CD8-positive, alpha-beta memory T cell (primary cell): ENCODE data around the gene TMEM88. TPM values are rescaled to one million over a fixed set of nuclear protein-coding genes. Genes with fewer than 3 reads are reported as not detected.
A peak's percentile ranks its signal among the peaks of the same experiment; 100 is the strongest.

ENCODE experiments used
- CTCF ChIA-PET: fragments of 350-600 bp; sonication (Branson Sonifier 250); formaldehyde crosslinking; loops from one replicate; lab custom pipeline; 2021; ENCODE audit warnings: antibody characterized with exemption; lab: Charles Lee
- POLR2A ChIA-PET: fragments of 350-600 bp; sonication (Branson Sonifier 250); formaldehyde crosslinking; loops from one replicate; lab custom pipeline; 2021; ENCODE audit warnings: antibody characterized with exemption; lab: Charles Lee
- DNase-seq, 5 donors: peaks; one replicate each; pipeline versions ENCODE4 v3.0.0 to v3.0.0-alpha.2; 2020 to 2022; ENCODE audit warnings: mixed read lengths in 1 of 5
- H3K27ac ChIP-seq: one replicate; pipeline ENCODE4 v1.7.0; 2013; ENCODE audit warnings: low read depth, mild to moderate bottlenecking, low read length, moderate library complexity
- H3K27me3 ChIP-seq: 2 replicates; pipeline ENCODE4 v1.7.0; 2013; ENCODE audit warnings: low read length, mild to moderate bottlenecking; ENCODE audit not compliant: insufficient read depth, poor library complexity, severe bottlenecking
- H3K36me3 ChIP-seq: 2 replicates; pipeline ENCODE4 v1.7.0; 2013; ENCODE audit warnings: mild to moderate bottlenecking, low read length, moderate library complexity; ENCODE audit not compliant: insufficient read depth
- H3K4me1 ChIP-seq: 2 replicates; pipeline ENCODE4 v1.7.0; 2013; ENCODE audit warnings: mild to moderate bottlenecking, low read length, moderate library complexity; ENCODE audit not compliant: insufficient read depth
- H3K4me3 ChIP-seq: 2 replicates; pipeline ENCODE4 v1.7.0; 2013; ENCODE audit warnings: mild to moderate bottlenecking, low read length
- H3K9me3 ChIP-seq: 2 replicates; pipeline ENCODE4 v1.7.0; 2013; ENCODE audit warnings: mild to moderate bottlenecking, low read length
- H3K27ac Mint-ChIP-seq, 8 donors: one replicate each; pipeline ENCODE4 v1.8.0; 2020 to 2021; ENCODE audit warnings: mixed read lengths in 8 of 8, mild to moderate bottlenecking in 6 of 8, inconsistent platforms in 3 of 8, moderate library complexity in 3 of 8
- H3K27me3 Mint-ChIP-seq, 2 donors: one replicate each; pipeline ENCODE4 v1.8.0; 2020 to 2021; ENCODE audit warnings: mixed read lengths in 2 of 2, mild to moderate bottlenecking in 1 of 2, moderate library complexity in 1 of 2
- H3K36me3 Mint-ChIP-seq, 3 donors: one replicate each; pipeline ENCODE4 v1.8.0; 2020 to 2021; ENCODE audit warnings: mixed read lengths in 3 of 3, inconsistent platforms in 1 of 3, mild to moderate bottlenecking in 1 of 3
- H3K4me1 Mint-ChIP-seq, 3 donors: one replicate each; pipeline ENCODE4 v1.8.0; 2020 to 2021; ENCODE audit warnings: mixed read lengths in 3 of 3, inconsistent platforms in 1 of 3, mild to moderate bottlenecking in 1 of 3
- H3K4me3 Mint-ChIP-seq, 7 donors: one replicate each; pipeline ENCODE4 v1.8.0; 2020 to 2021; ENCODE audit warnings: mixed read lengths in 7 of 7, mild to moderate bottlenecking in 6 of 7, moderate library complexity in 4 of 7, inconsistent platforms in 2 of 7
- H3K9me3 Mint-ChIP-seq, 5 donors: one replicate each; pipeline ENCODE4 v1.8.0; 2020 to 2022; ENCODE audit warnings: mixed read lengths in 5 of 5, mild to moderate bottlenecking in 3 of 5, moderate library complexity in 2 of 5, inconsistent platforms in 1 of 5
- polyA plus RNA-seq: library from polyadenylated mRNA; unstranded; fragments of 300-500 nt; fragmentation: Illumina TruSeq; gene quantifications from one replicate; pipeline ENCODE4 v1.2.3, GENCODE V29; 2021
- total RNA-seq, 2 experiments: library from RNA; stranded (reverse); gene quantifications; one replicate each; pipeline ENCODE4 v1.2.3, GENCODE V29; 2021

TMEM88 gene
- total and polyA plus RNA-seq, 3 experiments from 2014 or later = 5.3 to 5.5 TPM; not detected in 1

DNA sequence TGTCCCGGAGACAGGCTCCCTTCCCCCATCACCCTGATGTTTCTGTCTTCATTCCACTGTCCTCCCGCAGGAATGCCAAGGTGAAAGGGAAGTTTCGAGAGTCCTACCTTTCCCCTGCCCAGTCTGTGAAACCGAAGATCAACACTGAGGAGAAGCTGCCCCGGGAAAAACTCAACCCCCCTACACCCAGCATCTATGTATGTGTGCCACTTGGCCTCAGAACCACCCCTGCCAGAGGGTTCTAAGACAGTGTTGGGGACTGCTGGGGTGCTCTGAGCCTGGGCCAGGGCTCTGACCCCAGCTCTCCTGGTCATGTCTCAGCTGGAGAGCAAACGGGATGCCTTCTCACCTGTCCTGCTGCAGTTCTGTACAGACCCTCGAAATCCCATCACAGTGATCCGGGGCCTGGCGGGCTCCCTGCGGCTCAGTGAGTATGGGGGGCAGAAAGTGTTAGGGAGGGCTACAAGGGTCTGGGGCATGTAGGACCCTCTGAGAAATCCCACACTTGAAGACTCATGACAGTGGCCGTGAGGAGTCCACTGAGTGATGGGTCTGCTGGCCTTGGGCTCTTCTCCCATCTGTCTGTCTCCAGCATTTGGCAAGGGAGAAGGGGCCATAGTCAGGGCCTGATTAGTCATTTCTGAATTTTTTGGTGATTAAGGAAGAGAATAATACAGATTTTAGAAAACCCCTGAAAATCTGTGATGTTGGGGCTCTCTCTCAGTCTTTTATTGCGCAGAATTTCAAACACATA lies 4.9 kb upstream of the TMEM88 start:
- Mint-ChIP-seq H3K27ac (peak overlapping the region in 7 of 8 donors; percentile 21 to 91 (median 70)), H3K4me1 (peaks cover 16 to 38% (median 18%) of the 10 kb centered on the region in 3 donors), H3K9me3 (no peaks in the 10 kb centered on the region), H3K36me3 (peaks cover 0 to 72% (median 2%) of the 10 kb centered on the region in 3 donors), H3K27me3 (peaks cover 0 to 2% of the 10 kb centered on the region in 2 donors), H3K4me3 (peak overlapping the region in 2 of 7 donors; percentile 24 to 73)
- DNase-seq = no peak
- H3K9me3 ChIP-seq = no peaks in the 10 kb centered on the region
- peaks cover 4% of the 10 kb centered on the region for H3K36me3 ChIP-seq
- H3K27me3 ChIP-seq = no peaks in the 10 kb centered on the region
- no peak overlapping the region for H3K4me3 ChIP-seq
- ChIA-PET CTCF (interaction anchor here (1.4 to 3.5 kb wide), 6 partner anchors 15 to 140 kb away, joined by 4 to 69 read pairs (median 8); partner anchors contain the start of gene KDM6B), POLR2A (no interaction called here)
- no peak overlapping the region for H3K27ac ChIP-seq
- H3K4me1 ChIP-seq = peaks cover 24% of the 10 kb centered on the region

GRCh38 chr17:7850701-7851437 lies 4.0 kb upstream of the TMEM88 start:
- peaks cover 0 to 72% (median 2%) of the 10 kb centered on the region in 3 donors for H3K36me3 Mint-ChIP-seq

DNA sequence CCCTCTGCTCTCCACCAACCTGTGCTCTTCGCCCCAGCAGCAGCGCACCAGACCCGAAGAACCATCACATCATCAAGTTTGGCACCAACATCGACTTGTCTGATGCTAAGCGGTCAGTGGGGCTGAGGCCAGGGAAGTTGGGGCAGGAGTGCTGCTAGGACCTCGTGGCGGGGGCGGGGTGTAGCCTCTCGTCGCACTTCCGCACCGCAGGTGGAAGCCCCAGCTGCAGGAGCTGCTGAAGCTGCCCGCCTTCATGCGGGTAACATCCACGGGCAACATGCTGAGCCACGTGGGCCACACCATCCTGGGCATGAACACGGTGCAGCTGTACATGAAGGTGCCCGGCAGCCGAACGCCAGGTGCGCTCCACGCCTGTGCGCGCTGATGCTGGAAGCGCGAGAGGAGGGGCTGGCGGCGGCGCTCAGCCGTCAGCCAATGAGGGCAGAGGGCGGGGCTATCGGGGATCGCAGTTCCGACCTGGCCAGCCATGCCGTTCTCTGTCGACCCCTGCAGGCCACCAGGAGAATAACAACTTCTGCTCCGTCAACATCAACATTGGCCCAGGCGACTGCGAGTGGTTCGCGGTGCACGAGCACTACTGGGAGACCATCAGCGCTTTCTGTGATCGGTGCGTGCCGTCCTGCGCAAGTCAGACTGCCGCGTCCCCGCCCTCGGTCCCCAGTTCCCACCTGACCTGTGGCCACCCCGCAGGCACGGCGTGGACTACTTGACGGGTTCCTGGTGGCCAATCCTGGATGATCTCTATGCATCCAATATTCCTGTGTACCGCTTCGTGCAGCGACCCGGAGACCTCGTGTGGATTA lies 3.2 kb upstream of the TMEM88 start:
- no peaks in the 10 kb centered on the region for H3K9me3 Mint-ChIP-seq
- peaks cover 0 to 66% (median 2%) of the 10 kb centered on the region in 3 donors for H3K36me3 Mint-ChIP-seq
- peaks cover 0 to 2% of the 10 kb centered on the region in 2 donors for H3K27me3 Mint-ChIP-seq
- Histone ChIP-seq H3K27ac (no peak overlapping the region), H3K27me3 (no peaks in the 10 kb centered on the region), H3K4me3 (peak overlapping the region; percentile 64), H3K4me1 (peaks cover 28% of the 10 kb centered on the region), H3K36me3 (peaks cover 4% of the 10 kb centered on the region), H3K9me3 (no peaks in the 10 kb centered on the region)
- ChIA-PET CTCF (interaction anchor here (0.6 to 3.5 kb wide), 18 partner anchors 8 to 609 kb away, joined by 3 to 69 read pairs (median 4); partner anchors contain the start of gene KDM6B), POLR2A (interaction anchor here (0.7 to 1.2 kb wide), 2 partner anchors 9 to 17 kb away, joined by 4 to 8 read pairs; no protein-coding TSS in a partner anchor)
- H3K4me3 Mint-ChIP-seq = peak overlapping the region; percentile 72 to 85 (median 79)
- H3K27ac Mint-ChIP-seq = peak overlapping the region; percentile 71 to 96 (median 86)
- peaks cover 11 to 32% (median 12%) of the 10 kb centered on the region in 3 donors for H3K4me1 Mint-ChIP-seq
- peak; percentile 92 to 97 (median 94) for DNase-seq

More at GRCh38 chr17:7850701-7851437, 4.0 kb upstream of the TMEM88 start:
- ChIA-PET CTCF (interaction anchor here (0.8 to 3.5 kb wide), 17 partner anchors 8 to 194 kb away, joined by 3 to 69 read pairs (median 5); partner anchors contain the start of gene KDM6B), POLR2A (interaction anchor here (1.2 kb wide), 1 partner anchor 16 kb away, joined by 8 read pairs; no protein-coding TSS in a partner anchor)
- H3K27ac Mint-ChIP-seq = peak overlapping the region; percentile 71 to 95 (median 86)
- Histone ChIP-seq H3K36me3 (peaks cover 4% of the 10 kb centered on the region), H3K4me1 (peaks cover 20% of the 10 kb centered on the region), H3K9me3 (no peaks in the 10 kb centered on the region), H3K27me3 (no peaks in the 10 kb centered on the region), H3K4me3 (peak overlapping the region; percentile 64), H3K27ac (no peak overlapping the region)
- no peaks in the 10 kb centered on the region for H3K9me3 Mint-ChIP-seq
- H3K4me3 Mint-ChIP-seq = peak overlapping the region; percentile 36 to 84 (median 74)
- H3K27me3 Mint-ChIP-seq = peaks cover 0 to 2% of the 10 kb centered on the region in 2 donors
- DNase-seq = peak in 1 of 5 donors; percentile 47
- H3K4me1 Mint-ChIP-seq = peaks cover 11 to 32% (median 12%) of the 10 kb centered on the region in 3 donors

DNA sequence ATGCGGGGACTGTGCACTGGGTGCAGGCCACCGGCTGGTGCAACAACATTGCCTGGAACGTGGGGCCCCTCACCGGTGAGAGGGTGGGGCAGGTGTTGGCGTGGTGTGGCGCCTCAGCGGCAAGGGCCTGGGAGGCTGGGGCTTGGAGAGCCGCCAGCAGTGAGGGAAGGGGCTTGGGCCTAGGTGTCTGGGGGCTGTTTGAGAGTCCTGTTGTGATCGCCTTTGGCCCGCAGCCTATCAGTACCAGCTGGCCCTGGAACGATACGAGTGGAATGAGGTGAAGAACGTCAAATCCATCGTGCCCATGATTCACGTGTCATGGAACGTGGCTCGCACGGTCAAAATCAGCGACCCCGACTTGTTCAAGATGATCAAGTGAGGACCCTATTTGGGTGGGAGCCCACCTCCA lies 2.6 kb upstream of the TMEM88 start:
- H3K4me3 Mint-ChIP-seq = peak overlapping the region in 2 of 7 donors; percentile 73 to 85
- peak in 1 of 5 donors; percentile 54 for DNase-seq
- Histone ChIP-seq H3K27ac (no peak overlapping the region), H3K9me3 (no peaks in the 10 kb centered on the region), H3K36me3 (peaks cover 4% of the 10 kb centered on the region), H3K4me1 (peaks cover 28% of the 10 kb centered on the region), H3K4me3 (no peak overlapping the region), H3K27me3 (no peaks in the 10 kb centered on the region)
- H3K36me3 Mint-ChIP-seq = peaks cover 0 to 60% (median 2%) of the 10 kb centered on the region in 3 donors
- ChIA-PET POLR2A (no interaction called here), CTCF (interaction anchor here (0.6 to 2.7 kb wide), 5 partner anchors 10 to 610 kb away, joined by 3 to 9 read pairs (median 5); no protein-coding TSS in a partner anchor)
- H3K27me3 Mint-ChIP-seq = peaks cover 0 to 2% of the 10 kb centered on the region in 2 donors
- H3K27ac Mint-ChIP-seq = peak overlapping the region in 7 of 8 donors; percentile 71 to 96 (median 87)
- no peaks in the 10 kb centered on the region for H3K9me3 Mint-ChIP-seq
- H3K4me1 Mint-ChIP-seq = peaks cover 11 to 32% (median 12%) of the 10 kb centered on the region in 3 donors

GRCh38 chr17:7852919-7853690 lies 1.8 kb upstream of the TMEM88 start:
- peaks cover 0 to 2% of the 10 kb centered on the region in 2 donors for H3K27me3 Mint-ChIP-seq
- no peak overlapping the region for H3K27ac ChIP-seq
- H3K9me3 ChIP-seq = no peaks in the 10 kb centered on the region
- POLR2A ChIA-PET = interaction anchor here (0.7 kb wide), 1 partner anchor 76 kb away, joined by 6 read pairs; the partner anchor contains the start of gene KCNAB3
- peaks cover 0 to 55% (median 2%) of the 10 kb centered on the region in 3 donors for H3K36me3 Mint-ChIP-seq
- CTCF ChIA-PET = interaction anchor here (0.6 to 2.7 kb wide), 3 partner anchors 9 to 279 kb away, joined by 3 to 9 read pairs (median 5); no protein-coding TSS in a partner anchor
- peaks cover 11 to 32% (median 12%) of the 10 kb centered on the region in 3 donors for H3K4me1 Mint-ChIP-seq
- H3K27ac Mint-ChIP-seq = peak overlapping the region in 2 of 8 donors; percentile 50 to 91
- no peaks in the 10 kb centered on the region for H3K27me3 ChIP-seq
- peaks cover 4% of the 10 kb centered on the region for H3K36me3 ChIP-seq
- DNase-seq = peak in 1 of 5 donors; percentile 53
- no peaks in the 10 kb centered on the region for H3K9me3 Mint-ChIP-seq
- peaks cover 30% of the 10 kb centered on the region for H3K4me1 ChIP-seq
- no peak overlapping the region for H3K4me3 Mint-ChIP-seq
- no peak overlapping the region for H3K4me3 ChIP-seq

DNA sequence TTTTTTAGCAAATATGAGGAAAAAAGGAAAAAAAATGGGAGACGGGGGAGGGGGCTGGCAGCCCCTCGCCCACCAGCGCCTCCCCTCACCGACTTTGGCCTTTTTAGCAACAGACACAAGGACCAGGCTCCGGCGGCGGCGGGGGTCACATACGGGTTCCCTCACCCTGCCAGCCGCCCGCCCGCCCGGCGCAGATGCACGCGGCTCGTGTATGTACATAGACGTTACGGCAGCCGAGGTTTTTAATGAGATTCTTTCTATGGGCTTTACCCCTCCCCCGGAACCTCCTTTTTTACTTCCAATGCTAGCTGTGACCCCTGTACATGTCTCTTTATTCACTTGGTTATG lies 1.2 kb upstream of the TMEM88 start:
- Histone ChIP-seq H3K4me3 (no peak overlapping the region), H3K4me1 (peaks cover 35% of the 10 kb centered on the region), H3K27me3 (no peaks in the 10 kb centered on the region), H3K27ac (no peak overlapping the region), H3K36me3 (peaks cover 4% of the 10 kb centered on the region), H3K9me3 (no peaks in the 10 kb centered on the region)
- H3K4me1 Mint-ChIP-seq = peaks cover 11 to 32% (median 12%) of the 10 kb centered on the region in 3 donors
- POLR2A ChIA-PET = interaction anchor here (0.7 kb wide), 1 partner anchor 76 kb away, joined by 6 read pairs; the partner anchor contains the start of gene KCNAB3
- peaks cover 0 to 2% of the 10 kb centered on the region in 2 donors for H3K27me3 Mint-ChIP-seq
- H3K4me3 Mint-ChIP-seq = peak overlapping the region in 2 of 7 donors; percentile 29 to 42
- H3K9me3 Mint-ChIP-seq = no peaks in the 10 kb centered on the region
- H3K36me3 Mint-ChIP-seq = peaks cover 0 to 52% (median 2%) of the 10 kb centered on the region in 3 donors
- CTCF ChIA-PET = interaction anchor here (0.6 kb wide), 1 partner anchor 278 kb away, joined by 3 read pairs; no protein-coding TSS in a partner anchor
- no peak overlapping the region for H3K27ac Mint-ChIP-seq
- peak in 1 of 5 donors; percentile 49 for DNase-seq
